ENCODE measurements around the gene ZSCAN2. TPM values are rescaled to one million over a fixed set of nuclear protein-coding genes. Genes with fewer than 3 reads are reported as not detected.

The ZSCAN2 gene
- total RNA-seq, 2 donors from 2014 or later: 4.9 to 5.6 TPM

DNA sequence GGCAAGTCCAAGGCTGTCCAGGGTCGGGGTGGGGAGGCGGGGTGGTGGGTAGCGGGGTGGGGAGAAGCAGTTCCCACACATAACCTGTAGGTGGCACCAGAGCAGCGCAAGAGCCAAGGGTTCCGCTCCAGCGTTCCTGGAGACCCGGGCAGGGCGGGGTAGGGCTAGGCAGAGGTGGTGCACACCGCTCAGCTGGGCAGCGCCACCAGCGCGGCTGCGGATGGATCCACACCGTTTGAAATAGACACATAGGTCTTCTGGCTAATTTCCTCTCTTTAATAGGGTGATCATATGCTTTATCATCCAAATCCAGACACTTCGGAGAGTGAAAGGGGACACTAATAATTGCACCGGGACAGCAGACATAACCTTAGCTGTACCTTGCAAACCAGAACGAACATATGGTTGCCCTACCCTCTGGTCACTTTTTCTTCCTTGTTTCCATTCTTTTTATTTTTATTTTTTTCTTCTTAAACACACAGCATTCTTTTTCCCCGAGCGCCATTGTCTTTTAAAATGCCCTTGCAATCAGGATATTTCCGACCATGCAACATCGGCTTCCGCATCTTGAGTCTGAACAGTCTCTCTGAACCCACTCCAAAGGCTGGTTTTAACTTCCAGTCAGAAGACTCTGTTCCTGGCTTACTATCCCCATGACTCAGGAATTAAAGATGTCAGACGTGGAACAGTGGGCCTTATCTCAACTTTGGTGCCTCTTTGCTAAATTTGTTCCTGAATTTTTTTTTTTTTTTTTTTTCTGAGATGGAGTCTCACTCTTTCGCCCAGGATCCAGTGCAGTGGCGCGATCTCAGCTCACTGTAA, 12.5 kb upstream of the ZSCAN2 start:
- peak; percentile 75 for DNase-seq (ENCODE audit: low spot score)
- H3K9me3 ChIP-seq: no peaks in the 10 kb centered on the region
- peaks cover 0 to 8% of the 10 kb centered on the region in 2 donors for H3K4me1 ChIP-seq
- TF ChIP-seq, protein P1, sequence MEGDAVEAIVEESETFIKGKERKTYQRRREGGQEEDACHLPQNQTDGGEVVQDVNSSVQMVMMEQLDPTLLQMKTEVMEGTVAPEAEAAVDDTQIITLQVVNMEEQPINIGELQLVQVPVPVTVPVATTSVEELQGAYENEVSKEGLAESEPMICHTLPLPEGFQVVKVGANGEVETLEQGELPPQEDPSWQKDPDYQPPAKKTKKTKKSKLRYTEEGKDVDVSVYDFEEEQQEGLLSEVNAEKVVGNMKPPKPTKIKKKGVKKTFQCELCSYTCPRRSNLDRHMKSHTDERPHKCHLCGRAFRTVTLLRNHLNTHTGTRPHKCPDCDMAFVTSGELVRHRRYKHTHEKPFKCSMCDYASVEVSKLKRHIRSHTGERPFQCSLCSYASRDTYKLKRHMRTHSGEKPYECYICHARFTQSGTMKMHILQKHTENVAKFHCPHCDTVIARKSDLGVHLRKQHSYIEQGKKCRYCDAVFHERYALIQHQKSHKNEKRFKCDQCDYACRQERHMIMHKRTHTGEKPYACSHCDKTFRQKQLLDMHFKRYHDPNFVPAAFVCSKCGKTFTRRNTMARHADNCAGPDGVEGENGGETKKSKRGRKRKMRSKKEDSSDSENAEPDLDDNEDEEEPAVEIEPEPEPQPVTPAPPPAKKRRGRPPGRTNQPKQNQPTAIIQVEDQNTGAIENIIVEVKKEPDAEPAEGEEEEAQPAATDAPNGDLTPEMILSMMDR (IDR thresholded peaks at IDR 0.05): peak; percentile 93 to 97
- peak overlapping the region; percentile 10 to 36 for H3K4me3 ChIP-seq
- no peaks in the 10 kb centered on the region for H3K36me3 ChIP-seq
- no peaks in the 10 kb centered on the region for H3K27me3 ChIP-seq
- H3K27ac ChIP-seq: no peak overlapping the region

DNA sequence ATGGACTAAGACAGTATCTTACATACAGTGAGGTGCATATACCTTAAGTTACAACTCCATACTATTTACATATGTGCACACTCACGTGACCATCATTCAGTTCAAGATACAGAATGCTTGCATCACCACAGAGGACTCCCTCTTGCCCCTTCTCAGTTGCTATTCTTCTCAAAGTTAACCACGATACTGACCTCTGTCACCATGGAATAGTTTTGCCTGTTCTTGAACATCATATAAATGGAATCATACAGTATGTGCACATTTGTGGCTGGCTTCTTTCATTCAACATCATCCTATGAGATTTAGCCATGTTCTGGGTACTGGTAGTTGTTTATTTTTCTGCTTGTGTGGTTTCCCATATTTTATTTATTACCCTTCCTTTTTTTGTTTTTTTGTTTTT, 10.4 kb upstream of the ZSCAN2 start:
- TF ChIP-seq, protein P1 (IDR thresholded peaks at IDR 0.05): no peak
- Histone ChIP-seq H3K9me3 (no peaks in the 10 kb centered on the region), H3K27ac (no peak overlapping the region), H3K4me3 (no peak overlapping the region), H3K36me3 (no peaks in the 10 kb centered on the region), H3K4me1 (peaks cover 0 to 8% of the 10 kb centered on the region in 2 donors), H3K27me3 (no peaks in the 10 kb centered on the region)
- no peak for DNase-seq (ENCODE audit: low spot score)

DNA sequence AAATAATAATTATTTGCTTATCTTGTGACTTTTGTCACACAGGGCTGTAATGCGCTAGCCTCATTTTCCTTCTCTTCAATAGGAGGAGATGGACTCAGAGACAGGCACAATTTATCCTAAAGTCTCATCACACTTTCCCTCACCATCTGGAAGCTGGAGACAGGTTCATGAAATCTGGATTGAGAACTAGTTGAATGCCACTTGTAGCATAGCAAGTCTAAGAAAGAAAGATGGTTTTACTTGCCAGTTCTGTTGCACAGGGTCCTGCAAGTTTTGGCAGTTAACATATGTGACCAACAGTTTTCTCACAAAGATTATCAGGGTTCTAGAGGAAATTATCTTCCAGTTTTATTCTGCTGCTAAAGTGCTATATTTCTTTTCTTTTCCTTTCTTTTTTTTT, 9.0 kb upstream of the ZSCAN2 start:
- TF ChIP-seq, protein P1 (IDR thresholded peaks at IDR 0.05): no peak

DNA sequence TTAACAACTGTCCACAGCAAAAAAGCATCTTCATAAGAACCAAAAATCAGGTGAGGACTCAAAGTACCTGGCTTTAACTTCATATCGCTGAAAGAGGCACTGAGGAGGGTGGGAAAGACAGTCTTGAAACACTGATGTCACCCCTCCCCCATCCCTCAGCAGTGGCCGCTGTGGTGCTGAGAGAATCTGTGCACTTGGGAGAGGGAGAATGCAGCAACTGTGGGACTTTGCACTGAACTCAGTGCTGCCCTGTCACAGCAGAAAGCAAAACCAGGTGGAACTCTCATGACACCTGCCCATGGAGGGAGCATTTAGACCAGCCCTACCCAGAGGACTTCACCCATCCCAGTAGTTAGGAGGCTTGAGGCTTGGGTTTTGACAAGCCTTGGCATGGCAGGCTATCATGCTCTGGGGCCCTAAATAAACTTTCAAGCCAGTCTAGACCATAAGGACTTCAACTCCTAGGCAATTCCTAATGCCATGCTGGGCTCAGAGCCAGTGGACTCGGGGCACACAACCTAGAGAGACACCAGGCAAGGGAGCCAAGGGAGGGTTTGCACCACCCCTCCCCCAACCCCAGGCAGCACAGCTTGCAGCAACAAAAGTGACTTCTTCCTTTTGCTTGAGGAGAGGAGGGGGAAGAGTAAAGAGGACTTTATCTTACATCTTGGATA, 6.1 kb upstream of the ZSCAN2 start:
- H3K9me3 ChIP-seq: no peaks in the 10 kb centered on the region
- H3K4me3 ChIP-seq: no peak overlapping the region
- no peaks in the 10 kb centered on the region for H3K36me3 ChIP-seq
- DNase-seq (ENCODE audit: low spot score): no peak
- no peaks in the 10 kb centered on the region for H3K4me1 ChIP-seq
- TF ChIP-seq, protein P1 (IDR thresholded peaks at IDR 0.05): no peak
- H3K27ac ChIP-seq: no peak overlapping the region
- no peaks in the 10 kb centered on the region for H3K27me3 ChIP-seq

More for the DNA sequence above, 9.0 kb upstream of the ZSCAN2 start:
- Histone ChIP-seq H3K36me3 (no peaks in the 10 kb centered on the region), H3K4me1 (peaks cover 0 to 8% of the 10 kb centered on the region in 2 donors), H3K9me3 (no peaks in the 10 kb centered on the region), H3K4me3 (no peak overlapping the region), H3K27me3 (no peaks in the 10 kb centered on the region), H3K27ac (no peak overlapping the region)
- DNase-seq (ENCODE audit: low spot score): no peak

DNA sequence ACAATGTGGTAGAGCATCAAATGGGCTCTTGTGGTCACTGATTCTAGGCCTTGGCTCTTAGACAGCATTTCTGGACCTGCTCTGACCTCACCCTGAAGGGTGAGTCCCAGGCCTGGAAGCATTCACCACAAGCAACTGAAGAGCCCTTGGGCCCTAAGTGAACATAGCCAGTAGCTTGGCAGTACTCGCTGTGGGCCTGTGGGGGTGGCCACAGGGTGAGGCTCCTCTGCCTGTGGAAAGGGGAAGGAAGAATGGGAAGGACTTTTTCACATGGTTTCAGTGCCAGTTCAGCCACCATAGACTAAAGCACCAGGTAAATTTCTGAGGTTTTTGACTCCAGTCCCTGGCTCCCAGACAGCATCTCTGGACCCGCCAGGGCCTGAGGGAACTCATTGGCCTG, 5.1 kb upstream of the ZSCAN2 start:
- Histone ChIP-seq H3K27ac (no peak overlapping the region), H3K36me3 (no peaks in the 10 kb centered on the region), H3K27me3 (no peaks in the 10 kb centered on the region), H3K9me3 (no peaks in the 10 kb centered on the region), H3K4me1 (no peaks in the 10 kb centered on the region), H3K4me3 (no peak overlapping the region)
- no peak for DNase-seq (ENCODE audit: low spot score)
- TF ChIP-seq, protein P1 (IDR thresholded peaks at IDR 0.05): no peak

Measured in right atrium auricular region (tissue), 2 donors.